Heart right ventricle (tissue), 16 donors: ENCODE results near the gene CTDP1. TPM values are rescaled to one million over a fixed set of nuclear protein-coding genes. Genes with fewer than 3 reads are reported as not detected.

ENCODE experiments used
- ATAC-seq, 8 donors: fragments of 200-7000 bp; cut with Tn5 transposase; one replicate each; pipeline ENCODE4 v1.9.1; 2020; ENCODE audit warnings: mild to moderate bottlenecking in 8 of 8, moderate library complexity in 8 of 8, moderate number of reproducible peaks in 1 of 8
- DNase-seq, 2 donors: peaks; one replicate each; pipeline ENCODE4 v3.0.0-alpha.2; 2020
- H3K27ac ChIP-seq, 10 donors: fragments of 200-600 bp; sonication (generic) in 2 of 10; one replicate each; pipeline versions ENCODE4 v1.5.0 to v1.8.0; 2020 to 2022; ENCODE audit warnings: mild to moderate bottlenecking in 3 of 10
- H3K27me3 ChIP-seq, 7 donors: fragments of 200-600 bp; one replicate each; pipeline ENCODE4 v1.8.0; 2021 to 2022; ENCODE audit warnings: mild to moderate bottlenecking in 2 of 7
- H3K36me3 ChIP-seq, 9 donors: fragments of 200-600 bp; sonication (generic) in 1 of 9; one replicate each; pipeline versions ENCODE4 v1.5.0 to v1.8.0; 2020 to 2022; ENCODE audit warnings: mild to moderate bottlenecking in 2 of 9
- H3K4me1 ChIP-seq, 9 donors: fragments of 200-600 bp; sonication (generic) in 1 of 9; one replicate each; pipeline versions ENCODE4 v1.5.0 to v1.8.0; 2020 to 2022; ENCODE audit warnings: mild to moderate bottlenecking in 4 of 9
- H3K4me3 ChIP-seq, 10 donors: fragments of 200-600 bp; sonication (generic) in 2 of 10; one replicate each; pipeline versions ENCODE4 v1.5.0 to v1.8.0; 2020 to 2022; ENCODE audit warnings: mild to moderate bottlenecking in 7 of 10, moderate library complexity in 2 of 10
- H3K9me3 ChIP-seq, 11 donors: fragments of 200-600 bp in 10 of 11; sonication (generic) in 2 of 11; one replicate each; pipeline versions ENCODE4 v1.5.0 to v1.8.0; 2013 to 2022; ENCODE audit warnings: mild to moderate bottlenecking in 2 of 11, control low read depth in 1 of 11, moderate library complexity in 1 of 11
- WGBS, 2 donors: extraction: QIAGEN DNeasy Blood & Tissue Kit; methylation state at CpG; one replicate each; pipeline ENCODE4 v1.1.7; 2013; ENCODE audit warnings: inconsistent platforms in 1 of 2; 5-methylcytosine and 5-hydroxymethylcytosine counted together
- intact Hi-C, 10 donors: fragments of 100-400 bp; cut with DNase I; formaldehyde crosslinking; loops; one replicate each; pipeline versions ENCODE4 v1.11.1 to v1.14.2; 2022
- polyA plus RNA-seq, 2 donors: library from polyadenylated mRNA; stranded (reverse); fragments of 200-250 nt; gene quantifications; one replicate each; pipeline ENCODE4 v1.2.3, GENCODE V29; 2013
- total RNA-seq, 10 donors: library from RNA; stranded (reverse); fragmentation: NEBNext Ultra II Directional in 3 of 10; extraction: Animal tissue kit (Norgen Biotek cat#: 25700) in 3 of 10; gene quantifications; one replicate each; pipeline versions ENCODE4 v1.2.1 to v1.2.4, GENCODE V29; 2021 to 2023
- TF ChIP-seq, protein P1 (sequence below), 9 donors: fragments of 200-600 bp; sonication (generic) in 2 of 9; IDR thresholded peaks; one replicate each; pipeline versions ENCODE4 v1.5.0 to v1.8.0; 2021 to 2022; ENCODE audit warnings: antibody characterized with exemption in 9 of 9, mild to moderate bottlenecking in 5 of 9, moderate library complexity in 1 of 9
- donor health status: Arrhythmogenic right ventricular cardiomyopathy.
- donor health status: ischemic (EF 13 %, LVEDD 7.1; RV severe dilation, severe dysfunction).
- donor health status: healthy with polysubstance abuse.
- donor health status: DM: no; HTN: yes; CAD: no.
- donor health status: DM: no; HTN: no; CAD: no.
- donor health status: ischemic (EF 25% LVEDD 6.9; RV normal size, moderate dysfunction).
- donor health status: ischemic (EF 25% LVEDD 5.7; RV mildly dilated, moderate dysfunction).
- donor health status: healthy.
- donor health status: DM: yes; HTN: yes; CAD: no.
- donor health status: Ischemic cardiomyopathy.
- donor health status: ischemic (EF 35%, LVEDD 5.7; RV mildly dilated, moderate dysfunction).
- donor health status: nonischemic (EF 11% LVEDD 7.7; RV severe dilation, severe dysfunction).
- donor health status: DM: yes; HTN: yes; CAD: no.
- donor health status: PGD.
- donor health status: ischemic (EF 29% LVEDD 5.4; RV normal size, mild dysfunction).
- donor health status: nonischemic (EF 23%, LVEDD 6.1; RV moderate dilation, normal function).

Gene CTDP1
- total and polyA plus RNA-seq, 12 donors = 6.8 to 12.5 (median 9.3) TPM

DNA sequence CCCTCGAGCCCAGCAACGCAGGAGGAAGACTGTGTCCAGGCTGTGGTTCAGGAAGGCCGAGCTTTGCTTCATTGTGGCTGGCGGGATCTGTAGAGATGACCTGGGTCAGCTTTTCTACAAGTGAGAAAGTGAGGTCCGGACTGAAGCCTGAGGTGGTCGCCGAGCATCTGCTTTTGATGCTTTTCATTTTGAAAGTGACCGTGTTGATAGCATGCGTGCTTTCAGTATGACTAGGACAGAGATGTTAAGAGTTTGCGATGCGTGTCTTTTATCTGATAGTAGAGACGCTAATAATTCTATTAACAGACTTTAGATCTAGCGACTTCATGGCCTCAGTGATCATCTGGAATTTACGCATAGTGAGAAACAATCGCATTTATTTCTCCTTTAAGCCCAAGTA is 28.1 kb downstream of the CTDP1 start:
- Histone ChIP-seq H3K9me3 (no peaks in the 10 kb centered on the region), H3K27ac (no peak overlapping the region), H3K36me3 (peaks cover 0 to 99% (median 21%) of the 10 kb centered on the region in 9 donors), H3K27me3 (no peaks in the 10 kb centered on the region), H3K4me3 (no peak overlapping the region), H3K4me1 (no peaks in the 10 kb centered on the region)
- DNase-seq (no peak), ATAC-seq (no peak)
- TF ChIP-seq, protein P1, sequence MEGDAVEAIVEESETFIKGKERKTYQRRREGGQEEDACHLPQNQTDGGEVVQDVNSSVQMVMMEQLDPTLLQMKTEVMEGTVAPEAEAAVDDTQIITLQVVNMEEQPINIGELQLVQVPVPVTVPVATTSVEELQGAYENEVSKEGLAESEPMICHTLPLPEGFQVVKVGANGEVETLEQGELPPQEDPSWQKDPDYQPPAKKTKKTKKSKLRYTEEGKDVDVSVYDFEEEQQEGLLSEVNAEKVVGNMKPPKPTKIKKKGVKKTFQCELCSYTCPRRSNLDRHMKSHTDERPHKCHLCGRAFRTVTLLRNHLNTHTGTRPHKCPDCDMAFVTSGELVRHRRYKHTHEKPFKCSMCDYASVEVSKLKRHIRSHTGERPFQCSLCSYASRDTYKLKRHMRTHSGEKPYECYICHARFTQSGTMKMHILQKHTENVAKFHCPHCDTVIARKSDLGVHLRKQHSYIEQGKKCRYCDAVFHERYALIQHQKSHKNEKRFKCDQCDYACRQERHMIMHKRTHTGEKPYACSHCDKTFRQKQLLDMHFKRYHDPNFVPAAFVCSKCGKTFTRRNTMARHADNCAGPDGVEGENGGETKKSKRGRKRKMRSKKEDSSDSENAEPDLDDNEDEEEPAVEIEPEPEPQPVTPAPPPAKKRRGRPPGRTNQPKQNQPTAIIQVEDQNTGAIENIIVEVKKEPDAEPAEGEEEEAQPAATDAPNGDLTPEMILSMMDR (IDR thresholded peaks at IDR 0.05) = no peak
- intact Hi-C loops = no loop called here
- 96 to 97% methylated on average over 15 of the region's 15 CpGs for WGBS, 2 donors

DNA sequence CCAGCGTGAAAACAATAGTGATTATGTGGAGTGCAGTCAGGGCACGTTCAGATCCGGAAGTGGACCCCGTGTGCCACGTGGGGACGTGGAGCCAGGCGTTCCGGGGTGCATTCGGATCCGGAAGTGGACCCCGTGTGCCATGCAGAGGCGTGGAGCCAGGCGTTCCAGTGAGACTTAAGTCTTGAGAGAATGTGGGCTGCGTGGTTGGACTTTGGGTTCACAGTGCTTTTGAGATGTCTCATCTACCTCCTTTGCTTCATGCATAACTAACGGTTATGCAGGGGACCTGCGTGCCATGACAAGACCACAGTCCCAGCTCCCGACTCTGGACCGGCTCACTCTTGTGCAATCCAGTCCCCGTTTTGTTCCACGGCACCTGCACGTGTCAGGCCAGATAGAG is 28.8 kb downstream of the CTDP1 start:
- TF ChIP-seq, protein P1 (IDR thresholded peaks at IDR 0.05) = no peak
- ATAC-seq (no peak), DNase-seq (no peak)
- H3K27me3 ChIP-seq = no peaks in the 10 kb centered on the region
- intact Hi-C loops = no loop called here
- H3K9me3 ChIP-seq = no peaks in the 10 kb centered on the region
- H3K36me3 ChIP-seq = peaks cover 0 to 100% (median 21%) of the 10 kb centered on the region in 9 donors
- no peak overlapping the region for H3K27ac ChIP-seq
- H3K4me1 ChIP-seq = no peaks in the 10 kb centered on the region
- 95 to 96% methylated on average over 21 of the region's 21 CpGs for WGBS, 2 donors
- no peak overlapping the region for H3K4me3 ChIP-seq

DNA sequence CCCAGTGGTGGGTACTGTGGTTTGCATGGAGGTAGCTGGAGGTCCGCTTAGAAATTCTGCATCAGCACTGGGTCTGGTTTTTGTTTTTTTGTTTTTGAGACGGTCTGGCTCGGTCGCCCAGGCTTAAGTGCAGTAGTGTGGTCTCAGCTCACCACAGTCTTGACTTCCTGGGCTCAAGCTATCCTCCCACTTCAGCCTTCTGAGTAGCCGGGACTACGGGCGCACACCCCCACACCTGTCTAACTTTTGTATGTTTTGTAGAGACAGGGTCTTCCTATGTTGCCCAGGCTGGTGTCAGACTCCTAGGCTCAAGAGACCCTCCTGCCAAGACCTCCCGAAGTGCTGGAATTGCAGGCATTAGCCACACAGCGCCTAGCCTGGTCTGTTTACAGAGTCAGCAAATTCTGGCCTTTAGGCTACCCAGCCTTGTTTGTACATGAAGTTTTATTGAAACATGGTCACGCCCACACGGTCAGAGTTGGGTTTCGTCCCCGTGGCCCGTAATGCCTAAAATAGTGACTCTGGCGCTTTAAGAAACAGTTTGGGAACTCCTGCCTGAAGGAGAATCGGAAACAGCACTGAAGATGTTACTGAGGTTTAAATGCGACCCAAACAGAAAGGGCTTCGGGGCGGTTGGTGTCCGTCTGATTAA is 32.7 kb downstream of the CTDP1 start:
- Histone ChIP-seq H3K27me3 (no peaks in the 10 kb centered on the region), H3K36me3 (peaks cover 0 to 100% (median 33%) of the 10 kb centered on the region in 9 donors), H3K4me1 (no peaks in the 10 kb centered on the region), H3K4me3 (no peak overlapping the region), H3K9me3 (no peaks in the 10 kb centered on the region), H3K27ac (no peak overlapping the region)
- DNase-seq (no peak), ATAC-seq (no peak)
- intact Hi-C loops = no loop called here
- 92 to 93% methylated on average over 20 of the region's 20 CpGs for WGBS, 2 donors
- TF ChIP-seq, protein P1 (IDR thresholded peaks at IDR 0.05) = no peak

DNA sequence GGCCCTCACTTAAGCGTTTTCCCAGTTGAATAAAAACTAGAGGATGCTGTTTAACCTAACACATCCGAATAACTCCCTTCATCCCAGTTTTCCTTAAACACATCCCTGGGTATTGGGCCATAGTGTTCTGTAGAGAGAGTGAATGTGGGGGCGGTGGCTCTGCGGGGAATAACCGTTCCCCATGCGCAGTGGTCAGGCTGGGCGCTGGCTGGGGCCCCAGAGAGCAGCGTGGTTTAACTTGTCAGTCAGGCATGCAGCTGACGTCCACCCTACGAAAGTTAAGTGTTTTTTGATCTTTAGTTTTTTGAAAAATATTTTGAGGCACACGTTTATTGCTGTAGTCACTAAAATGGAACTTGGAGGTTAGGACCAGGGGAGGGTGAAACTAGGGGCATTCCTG is 33.7 kb downstream of the CTDP1 start:
- Histone ChIP-seq H3K4me1 (no peaks in the 10 kb centered on the region), H3K36me3 (peaks cover 0 to 100% (median 30%) of the 10 kb centered on the region in 9 donors), H3K27ac (no peak overlapping the region), H3K9me3 (no peaks in the 10 kb centered on the region), H3K4me3 (no peak overlapping the region), H3K27me3 (no peaks in the 10 kb centered on the region)
- intact Hi-C loops = no loop called here
- DNase-seq (no peak), ATAC-seq (no peak)
- TF ChIP-seq, protein P1 (IDR thresholded peaks at IDR 0.05) = no peak
- WGBS, 2 donors = 92 to 97% methylated on average over 11 of the region's 11 CpGs
